ENCODE data around the gene EPG5.
"Not testable (repeated sequence)": the region's sequence is repeated elsewhere in the genome, so short reads cannot be mapped to it uniquely, and the experiment has no call there.

The EPG5 gene, protein sequence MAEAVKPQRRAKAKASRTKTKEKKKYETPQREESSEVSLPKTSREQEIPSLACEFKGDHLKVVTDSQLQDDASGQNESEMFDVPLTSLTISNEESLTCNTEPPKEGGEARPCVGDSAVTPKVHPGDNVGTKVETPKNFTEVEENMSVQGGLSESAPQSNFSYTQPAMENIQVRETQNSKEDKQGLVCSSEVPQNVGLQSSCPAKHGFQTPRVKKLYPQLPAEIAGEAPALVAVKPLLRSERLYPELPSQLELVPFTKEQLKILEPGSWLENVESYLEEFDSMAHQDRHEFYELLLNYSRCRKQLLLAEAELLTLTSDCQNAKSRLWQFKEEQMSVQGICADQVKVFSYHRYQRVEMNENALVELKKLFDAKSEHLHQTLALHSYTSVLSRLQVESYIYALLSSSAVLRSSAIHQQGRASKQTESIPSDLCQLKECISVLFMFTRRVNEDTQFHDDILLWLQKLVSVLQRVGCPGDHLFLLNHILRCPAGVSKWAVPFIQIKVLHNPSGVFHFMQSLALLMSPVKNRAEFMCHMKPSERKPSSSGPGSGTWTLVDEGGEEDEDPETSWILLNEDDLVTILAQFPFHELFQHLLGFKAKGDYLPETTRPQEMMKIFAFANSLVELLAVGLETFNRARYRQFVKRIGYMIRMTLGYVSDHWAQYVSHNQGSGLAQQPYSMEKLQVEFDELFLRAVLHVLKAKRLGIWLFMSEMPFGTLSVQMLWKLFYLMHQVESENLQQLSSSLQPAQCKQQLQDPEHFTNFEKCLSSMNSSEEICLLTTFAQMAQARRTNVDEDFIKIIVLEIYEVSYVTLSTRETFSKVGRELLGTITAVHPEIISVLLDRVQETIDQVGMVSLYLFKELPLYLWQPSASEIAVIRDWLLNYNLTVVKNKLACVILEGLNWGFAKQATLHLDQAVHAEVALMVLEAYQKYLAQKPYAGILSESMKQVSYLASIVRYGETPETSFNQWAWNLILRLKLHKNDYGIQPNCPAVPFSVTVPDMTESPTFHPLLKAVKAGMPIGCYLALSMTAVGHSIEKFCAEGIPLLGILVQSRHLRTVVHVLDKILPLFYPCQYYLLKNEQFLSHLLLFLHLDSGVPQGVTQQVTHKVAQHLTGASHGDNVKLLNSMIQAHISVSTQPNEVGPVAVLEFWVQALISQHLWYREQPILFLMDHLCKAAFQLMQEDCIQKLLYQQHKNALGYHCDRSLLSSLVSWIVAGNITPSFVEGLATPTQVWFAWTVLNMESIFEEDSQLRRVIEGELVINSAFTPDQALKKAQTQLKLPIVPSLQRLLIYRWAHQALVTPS (N-terminal part only)

GRCh38 chr18:45967007-45967706, at the start of gene EPG5:
Gene EPG5 (minus strand): TSS chr18:45967329. CDS start chr18:45967239, 90 bp downstream.
- no peak for FAIRE-seq

- no peak for FAIRE-seq
Measured at GRCh38 chr18:46013484-46014189, 46.5 kb upstream of the EPG5 start.

DNA sequence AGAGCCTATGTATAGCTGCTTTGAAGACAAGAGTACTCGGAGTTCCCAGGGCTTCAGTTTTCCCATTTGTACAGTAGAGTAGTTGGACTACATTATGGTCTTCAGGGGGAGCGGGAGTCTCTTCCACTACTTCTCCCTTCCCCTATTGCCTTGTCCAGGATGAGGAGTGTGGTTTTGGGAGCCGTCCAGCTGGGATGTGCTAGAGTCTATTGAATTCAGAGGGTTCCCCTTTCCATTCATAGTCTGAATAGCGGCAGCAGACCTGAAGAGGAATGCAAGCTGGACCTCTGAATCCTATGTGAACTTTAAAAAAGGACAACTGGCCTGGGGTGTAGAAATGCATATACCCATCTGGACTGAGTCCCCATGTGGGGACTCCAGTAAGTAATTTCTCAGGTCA, 43.5 kb upstream of the EPG5 start:
- no peak for FAIRE-seq

DNA sequence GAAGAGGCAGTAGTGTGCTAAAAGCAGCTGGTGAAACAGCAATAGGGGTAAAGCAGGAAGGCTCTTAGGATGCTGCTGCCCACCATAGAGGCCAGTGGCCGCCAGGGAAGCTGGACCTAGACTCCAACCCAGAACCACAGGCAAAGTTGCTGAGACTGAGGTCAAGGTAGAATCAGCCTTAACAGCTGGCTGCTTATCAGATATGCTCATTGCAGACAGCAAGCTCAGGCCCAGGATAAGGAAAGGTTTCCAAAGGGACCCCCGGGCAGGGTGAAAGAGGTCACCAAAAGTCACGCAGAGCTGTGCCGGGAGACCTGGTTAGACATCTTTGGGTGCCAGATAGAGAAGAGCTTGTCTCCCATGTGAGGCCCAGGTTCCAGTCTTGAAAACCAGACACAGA, 42.9 kb upstream of the EPG5 start:
- no peak for FAIRE-seq

DNA sequence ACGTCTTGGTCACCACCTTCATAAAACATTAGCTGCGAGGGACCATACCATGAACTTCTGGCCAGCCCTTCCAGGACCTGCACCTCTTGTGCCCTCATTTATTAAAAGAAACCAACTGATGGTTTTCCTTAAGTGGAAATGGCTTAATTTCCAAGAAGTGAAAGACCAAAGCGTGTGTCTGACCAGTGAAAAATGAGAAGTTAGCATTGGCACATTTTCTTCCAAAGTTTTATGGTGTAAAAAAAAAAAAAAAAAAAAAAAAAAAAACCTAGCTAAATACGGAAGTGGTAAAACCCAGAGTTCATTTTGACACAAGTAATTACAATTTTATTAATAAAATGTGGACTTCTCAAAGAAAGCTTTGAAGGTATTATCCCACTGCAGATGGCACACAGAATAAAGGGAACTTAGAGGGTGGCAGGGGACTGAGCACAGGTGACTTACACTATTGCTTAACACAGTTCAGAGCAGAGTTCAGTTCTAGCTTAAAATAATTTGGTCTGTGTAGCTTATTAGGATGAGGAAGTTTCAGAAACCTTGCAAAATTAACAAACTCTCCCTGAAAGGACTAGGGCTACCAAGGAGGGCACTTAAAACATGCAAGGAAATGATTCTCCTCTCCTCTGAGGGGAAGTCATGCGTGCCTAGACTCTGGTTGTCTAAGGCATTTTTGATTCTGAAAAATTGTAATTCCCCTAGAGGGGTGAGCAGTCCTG, 42.2 kb upstream of the EPG5 start:
- no peak for FAIRE-seq

DNA sequence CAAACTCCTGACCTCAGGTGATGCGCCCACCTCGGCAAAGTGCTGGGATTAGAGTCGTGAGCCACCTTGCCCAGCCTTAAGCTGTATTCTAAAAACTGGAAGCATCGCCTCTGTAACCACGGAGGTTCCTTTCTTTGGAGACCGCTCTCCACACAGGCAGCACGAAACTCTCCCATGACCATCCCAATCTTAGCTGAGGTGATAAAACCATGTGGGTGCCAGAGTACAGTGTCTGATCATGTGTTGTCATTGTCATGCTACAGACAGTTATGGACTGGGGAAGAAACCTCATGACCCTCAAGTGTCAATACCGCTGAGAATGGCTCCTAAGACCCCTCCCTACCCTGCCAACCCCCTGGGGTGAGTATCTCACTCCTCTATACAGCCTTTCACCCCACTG, 41.4 kb upstream of the EPG5 start:
- FAIRE-seq, result no peak

- no peak for FAIRE-seq
Measured at GRCh38 chr18:46007165-46007564, 40.0 kb upstream of the EPG5 start.

- FAIRE-seq, result no peak
Measured at GRCh38 chr18:46002934-46003333, 35.8 kb upstream of the EPG5 start.

DNA sequence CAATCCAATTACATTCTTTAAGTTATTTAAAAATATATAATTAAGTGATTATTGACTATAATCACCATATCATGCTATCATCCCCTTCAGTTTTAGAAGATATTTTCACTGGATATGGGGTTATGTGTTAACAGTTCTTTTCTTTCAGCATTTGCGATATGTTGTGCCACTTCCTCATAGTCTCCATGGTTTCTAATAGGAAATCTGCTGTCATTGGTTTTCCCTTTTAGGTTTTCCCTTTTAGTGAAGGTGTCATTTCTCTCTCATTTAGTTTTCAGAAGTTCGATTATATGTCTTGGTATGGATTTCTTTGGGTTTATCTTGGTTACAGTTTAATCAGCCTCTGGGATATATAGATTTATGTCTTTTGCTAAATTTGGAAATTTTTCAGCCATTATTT, 34.8 kb upstream of the EPG5 start:
- FAIRE-seq, result no peak

DNA sequence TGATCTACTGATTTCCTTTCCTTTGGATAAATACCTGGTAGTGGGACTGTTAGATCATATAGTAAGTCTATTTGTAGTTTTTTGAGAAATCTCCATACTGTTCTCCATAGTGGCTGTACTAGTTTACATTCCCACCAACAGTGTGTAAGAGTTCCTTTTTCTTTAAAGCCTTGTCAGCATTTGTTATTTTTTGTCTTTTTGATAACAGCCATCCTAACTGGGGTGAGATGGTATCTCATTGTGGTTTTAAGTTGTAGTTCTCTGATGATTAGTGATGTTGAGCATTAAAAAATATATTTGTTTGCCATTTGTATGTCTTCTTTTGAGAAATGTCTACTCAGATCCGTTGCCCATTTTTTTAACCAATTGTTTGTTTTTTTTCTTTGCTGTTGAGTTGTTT, 33.9 kb upstream of the EPG5 start:
- FAIRE-seq, result peak; percentile 31

DNA sequence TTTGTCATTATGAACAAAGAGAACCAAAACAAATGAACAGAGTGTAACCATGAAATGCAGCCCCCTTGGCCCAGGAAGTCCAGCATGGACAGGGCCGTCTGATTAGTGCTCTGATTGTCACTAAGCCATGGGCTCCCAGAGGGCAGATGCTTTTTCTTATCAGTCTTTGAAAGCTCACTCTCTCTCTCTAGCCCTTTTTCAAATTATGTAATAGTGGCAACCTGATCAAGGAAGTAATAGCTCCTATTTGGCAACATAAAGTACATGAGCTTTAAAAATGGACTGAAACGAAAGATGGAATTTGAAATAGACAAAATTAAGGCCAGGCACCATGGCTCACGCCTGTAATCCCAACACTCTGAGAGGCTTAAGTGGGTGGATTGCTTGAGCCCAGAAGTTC, 32.4 kb upstream of the EPG5 start:
- no peak for FAIRE-seq

- FAIRE-seq, result no peak
Measured at GRCh38 chr18:45998244-45998643, 31.1 kb upstream of the EPG5 start.

DNA sequence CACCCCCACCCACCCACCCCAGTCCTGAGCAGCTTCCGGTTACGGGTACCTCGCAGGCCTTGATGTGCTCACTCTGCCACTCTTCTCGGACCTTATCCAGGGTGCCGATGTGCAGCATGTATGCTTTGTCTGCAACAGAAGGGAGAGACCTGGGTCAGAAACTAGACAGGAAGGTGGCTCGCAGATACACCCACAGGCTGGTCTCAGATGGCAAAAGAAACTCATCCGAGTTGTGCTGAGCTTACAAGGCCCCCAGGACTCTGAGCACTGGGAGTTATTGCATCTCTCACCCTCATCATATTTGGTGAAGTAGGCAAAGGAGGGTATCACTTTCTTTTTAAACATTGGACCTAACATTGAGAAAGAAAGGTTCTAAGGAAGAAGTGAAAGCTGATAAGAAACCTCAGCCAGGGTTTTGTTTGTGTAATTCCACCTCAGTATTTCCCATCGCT, 30.6 kb upstream of the EPG5 start:
- FAIRE-seq, result no peak

DNA sequence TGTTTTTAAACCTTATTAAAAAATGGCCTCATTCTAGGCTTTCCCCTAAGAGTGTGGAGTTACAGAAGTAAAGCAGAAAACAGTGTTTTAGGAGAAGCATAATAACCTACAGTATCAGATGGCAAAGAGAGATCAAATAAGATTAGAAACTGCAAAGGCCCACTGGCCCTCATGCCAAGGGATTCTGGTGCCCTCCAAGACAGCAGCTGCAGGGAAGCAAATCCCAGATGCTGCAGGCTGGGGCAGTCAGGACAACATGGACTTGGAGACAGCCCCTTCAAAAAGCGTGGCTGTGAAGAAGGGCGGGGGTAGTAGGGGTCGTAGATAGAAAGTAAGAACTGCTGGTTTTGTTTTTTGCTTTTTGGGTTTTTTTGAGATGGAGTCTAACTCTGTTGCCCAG, 28.3 kb upstream of the EPG5 start:
- no peak for FAIRE-seq

- no peak for FAIRE-seq
Measured at GRCh38 chr18:45993438-45993837, 26.3 kb upstream of the EPG5 start.

DNA sequence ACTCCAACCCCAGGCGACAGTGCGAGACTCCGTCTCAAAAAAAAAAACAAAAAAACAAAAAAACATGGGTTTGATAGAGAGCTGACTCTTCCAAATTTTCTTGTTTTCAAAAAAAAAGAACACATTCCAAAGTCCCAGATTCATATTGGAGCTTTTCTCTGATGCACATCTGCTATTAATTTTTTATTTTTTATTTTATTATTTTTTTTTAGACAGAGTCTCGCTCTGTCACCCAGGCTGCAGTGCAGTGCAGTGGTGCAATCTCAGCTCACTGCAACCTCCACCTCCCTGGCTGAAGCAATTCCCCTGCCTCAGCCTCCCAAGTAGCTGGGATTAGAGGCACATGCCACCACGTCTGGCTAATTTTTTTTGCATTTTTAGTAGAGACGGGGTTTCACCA, 25.4 kb upstream of the EPG5 start:
- not testable (repeated sequence) for FAIRE-seq

DNA sequence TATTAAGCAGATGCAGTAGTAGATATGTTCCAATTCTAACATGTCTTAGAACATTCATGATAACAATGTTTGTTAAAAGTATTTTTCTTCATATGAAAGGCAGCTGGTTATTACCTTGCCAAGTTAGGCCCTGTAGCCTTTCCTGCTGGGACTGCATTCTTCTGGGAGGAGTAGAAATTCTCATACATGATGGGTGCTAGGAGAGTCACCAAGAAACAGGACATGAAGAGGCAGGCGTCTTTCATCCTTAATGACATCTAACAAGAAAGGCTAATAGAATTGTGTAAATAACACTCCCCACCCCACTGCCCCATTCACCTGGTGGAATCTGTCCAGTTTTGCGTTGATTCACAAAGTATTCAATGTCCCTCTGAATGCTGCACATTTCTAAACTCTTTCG, 24.7 kb upstream of the EPG5 start:
- no peak for FAIRE-seq

- FAIRE-seq, result no peak
Measured at GRCh38 chr18:45984546-45985235, 17.6 kb upstream of the EPG5 start.

GRCh38 chr18:45981821-45982220, 14.7 kb upstream of the EPG5 start:
- no peak for FAIRE-seq

GRCh38 chr18:45980229-45980628, 13.1 kb upstream of the EPG5 start:
- FAIRE-seq, result no peak
